ENCODE measurements around the gene DSC1.

DSC1 gene

GRCh38 chr18:31205273-31205672, 42.6 kb upstream of the DSC1 start:
- TF ChIP-seq, protein P1, sequence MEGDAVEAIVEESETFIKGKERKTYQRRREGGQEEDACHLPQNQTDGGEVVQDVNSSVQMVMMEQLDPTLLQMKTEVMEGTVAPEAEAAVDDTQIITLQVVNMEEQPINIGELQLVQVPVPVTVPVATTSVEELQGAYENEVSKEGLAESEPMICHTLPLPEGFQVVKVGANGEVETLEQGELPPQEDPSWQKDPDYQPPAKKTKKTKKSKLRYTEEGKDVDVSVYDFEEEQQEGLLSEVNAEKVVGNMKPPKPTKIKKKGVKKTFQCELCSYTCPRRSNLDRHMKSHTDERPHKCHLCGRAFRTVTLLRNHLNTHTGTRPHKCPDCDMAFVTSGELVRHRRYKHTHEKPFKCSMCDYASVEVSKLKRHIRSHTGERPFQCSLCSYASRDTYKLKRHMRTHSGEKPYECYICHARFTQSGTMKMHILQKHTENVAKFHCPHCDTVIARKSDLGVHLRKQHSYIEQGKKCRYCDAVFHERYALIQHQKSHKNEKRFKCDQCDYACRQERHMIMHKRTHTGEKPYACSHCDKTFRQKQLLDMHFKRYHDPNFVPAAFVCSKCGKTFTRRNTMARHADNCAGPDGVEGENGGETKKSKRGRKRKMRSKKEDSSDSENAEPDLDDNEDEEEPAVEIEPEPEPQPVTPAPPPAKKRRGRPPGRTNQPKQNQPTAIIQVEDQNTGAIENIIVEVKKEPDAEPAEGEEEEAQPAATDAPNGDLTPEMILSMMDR (IDR thresholded peaks at IDR 0.05), result no peak
- H3K4me3 ChIP-seq, result no peak overlapping the region
- H3K27ac ChIP-seq, result no peak overlapping the region
- no peak for DNase-seq (ENCODE audit: low spot score)

DNA sequence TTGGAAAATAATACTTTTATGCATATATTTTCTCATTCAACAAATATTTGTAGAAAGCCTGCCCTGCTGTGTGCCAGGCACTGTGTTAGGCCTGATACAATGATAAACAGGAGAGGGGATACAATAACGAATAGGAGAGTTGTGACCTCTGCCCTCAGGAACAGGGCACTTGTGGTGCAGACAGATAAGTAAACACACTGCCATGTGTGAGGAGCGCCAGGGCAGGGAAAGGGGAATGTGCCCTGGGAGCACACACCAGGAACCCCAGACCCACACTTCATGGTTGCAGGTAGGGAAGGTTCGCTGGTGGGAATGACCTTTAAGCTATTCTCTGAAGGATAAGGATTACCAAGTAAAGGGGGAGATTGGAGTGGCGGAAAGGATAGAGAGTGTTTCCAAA, 42.2 kb upstream of the DSC1 start:
- no peak overlapping the region for H3K27ac ChIP-seq
- no peak for DNase-seq (ENCODE audit: low spot score)

GRCh38 chr18:31204166-31204565, 41.5 kb upstream of the DSC1 start:
- Histone ChIP-seq H3K4me3 (no peak overlapping the region), H3K27ac (no peak overlapping the region)
- TF ChIP-seq, protein P1 (IDR thresholded peaks at IDR 0.05), result no peak
- DNase-seq (ENCODE audit: low spot score), result no peak

More for the DNA sequence above, 42.2 kb upstream of the DSC1 start:
- TF ChIP-seq, protein P1 (IDR thresholded peaks at IDR 0.05), result no peak
- no peak overlapping the region for H3K4me3 ChIP-seq

- no peak overlapping the region for H3K4me3 ChIP-seq
- no peak for DNase-seq (ENCODE audit: low spot score)
- no peak overlapping the region for H3K27ac ChIP-seq
- TF ChIP-seq, protein P1 (IDR thresholded peaks at IDR 0.05), result no peak
Observed at GRCh38 chr18:31203794-31204148, 41.1 kb upstream of the DSC1 start.

GRCh38 chr18:31203096-31203793, 40.6 kb upstream of the DSC1 start:
- TF ChIP-seq, protein P1 (IDR thresholded peaks at IDR 0.05), result no peak
- no peak for DNase-seq (ENCODE audit: low spot score)
- Histone ChIP-seq H3K4me3 (no peak overlapping the region), H3K27ac (no peak overlapping the region)

- Histone ChIP-seq H3K27ac (no peak overlapping the region), H3K4me3 (no peak overlapping the region)
- TF ChIP-seq, protein P1 (IDR thresholded peaks at IDR 0.05), result no peak
- DNase-seq (ENCODE audit: low spot score), result no peak
Observed at GRCh38 chr18:31199190-31199769, 36.6 kb upstream of the DSC1 start.

DNA sequence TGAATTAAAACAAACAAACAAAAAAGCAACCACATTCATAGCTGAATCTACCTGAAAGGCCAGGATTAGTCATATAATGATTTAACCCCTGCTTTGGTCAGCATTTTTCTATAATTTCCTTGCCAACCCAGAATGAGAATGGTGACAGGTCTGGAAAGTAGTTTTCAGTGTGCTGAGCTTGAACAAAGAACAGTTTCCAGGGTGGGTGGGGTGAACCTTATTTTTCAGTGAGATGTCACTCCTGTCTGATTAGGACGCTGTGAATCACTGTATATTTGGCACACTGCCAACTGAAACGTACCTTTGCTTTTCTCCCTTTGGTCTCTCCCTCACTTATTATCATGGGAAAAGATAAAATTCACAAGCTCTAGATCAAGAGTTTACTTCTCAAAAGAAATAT, 35.0 kb upstream of the DSC1 start:
- H3K4me3 ChIP-seq, result no peak overlapping the region
- no peak overlapping the region for H3K27ac ChIP-seq
- TF ChIP-seq, protein P1 (IDR thresholded peaks at IDR 0.05), result no peak
- no peak for DNase-seq (ENCODE audit: low spot score)
